Effector CD8-positive, alpha-beta T cell (primary cell): ENCODE data around the gene ATP2A3.

Experiments used
- DNase-seq: peaks from one replicate; lab custom pipeline; 2025; lab: John Stamatoyannopoulos, UW

Gene ATP2A3

DNA sequence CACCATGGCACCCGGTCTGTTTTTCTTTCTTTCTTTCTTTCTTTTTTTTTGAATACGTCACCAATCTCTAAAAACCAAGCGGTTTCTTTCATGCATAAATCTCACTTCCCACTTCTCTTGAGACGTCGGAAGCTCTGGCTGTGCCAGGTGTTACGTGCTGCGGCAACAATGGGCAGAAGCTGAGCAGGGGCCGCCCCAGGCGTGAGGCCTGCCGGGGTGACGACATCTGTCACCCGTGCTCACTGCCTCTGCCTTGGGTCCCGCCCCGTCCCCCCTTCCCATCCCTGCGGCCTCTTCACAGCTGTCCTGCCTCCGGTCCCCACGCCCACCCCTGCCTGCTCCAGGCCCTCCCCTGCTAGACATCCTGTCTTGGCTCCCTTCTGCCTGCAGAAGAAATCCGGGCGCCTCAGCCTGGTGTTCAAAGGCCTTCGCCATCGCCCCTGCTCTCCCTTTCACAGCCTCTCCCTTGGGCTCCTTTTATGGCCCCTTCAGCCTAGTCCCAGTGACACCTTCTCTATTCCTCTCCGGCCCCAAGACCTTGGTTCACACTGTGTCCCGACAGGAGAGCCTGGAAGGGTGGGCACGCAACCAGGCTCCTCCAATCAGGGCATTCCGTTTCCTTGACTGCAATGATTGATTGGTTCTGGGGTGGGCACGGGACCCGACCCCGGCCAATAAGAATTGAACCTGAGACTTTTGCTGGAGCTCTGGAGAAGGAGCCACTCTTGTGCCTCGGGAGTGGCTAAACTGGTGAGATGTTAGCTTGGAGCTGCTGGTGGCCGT lies 52.8 kb downstream of the ATP2A3 start:
- peak; percentile 54 for DNase-seq

DNA sequence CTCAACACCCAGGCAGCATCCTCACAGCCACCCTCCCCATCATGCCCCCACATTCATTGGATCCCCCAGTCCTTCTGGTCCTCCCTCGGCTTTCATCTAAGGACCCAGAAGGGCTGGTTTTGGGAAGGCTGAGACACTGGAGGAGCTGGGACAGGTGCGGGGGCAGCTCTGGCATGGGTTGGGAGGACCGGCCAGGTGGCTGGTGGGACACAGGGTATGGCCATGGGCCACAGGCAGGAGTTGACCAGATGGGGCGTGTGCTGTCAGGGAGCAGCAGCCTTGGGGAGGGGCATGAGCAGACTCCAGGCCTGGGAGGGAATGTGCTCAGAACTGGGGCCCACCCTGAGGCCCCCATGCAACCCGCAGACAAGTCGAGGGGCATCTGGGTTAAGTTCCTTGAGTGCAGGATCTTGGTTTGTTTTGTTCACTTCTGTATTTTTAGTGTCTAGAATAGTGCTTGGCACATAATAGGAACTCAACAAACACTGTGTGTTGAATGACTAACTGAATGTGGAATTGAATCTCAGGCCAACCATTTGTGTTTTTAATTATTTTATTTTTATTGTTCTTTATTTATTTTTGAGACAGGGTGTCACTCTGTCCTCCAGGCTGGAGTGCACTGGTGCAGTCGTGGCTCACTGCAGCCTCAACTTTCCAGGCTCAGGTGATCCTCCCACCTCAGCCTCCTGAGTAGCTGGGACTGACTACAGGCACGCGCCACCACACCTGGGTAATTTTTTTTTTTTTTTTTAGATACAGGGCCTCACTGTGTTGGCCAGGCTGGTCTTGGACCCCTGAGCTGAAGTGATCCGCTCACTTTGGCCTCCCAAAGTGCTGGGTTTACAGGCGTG lies 53.6 kb downstream of the ATP2A3 start:
- no peak for DNase-seq

DNA sequence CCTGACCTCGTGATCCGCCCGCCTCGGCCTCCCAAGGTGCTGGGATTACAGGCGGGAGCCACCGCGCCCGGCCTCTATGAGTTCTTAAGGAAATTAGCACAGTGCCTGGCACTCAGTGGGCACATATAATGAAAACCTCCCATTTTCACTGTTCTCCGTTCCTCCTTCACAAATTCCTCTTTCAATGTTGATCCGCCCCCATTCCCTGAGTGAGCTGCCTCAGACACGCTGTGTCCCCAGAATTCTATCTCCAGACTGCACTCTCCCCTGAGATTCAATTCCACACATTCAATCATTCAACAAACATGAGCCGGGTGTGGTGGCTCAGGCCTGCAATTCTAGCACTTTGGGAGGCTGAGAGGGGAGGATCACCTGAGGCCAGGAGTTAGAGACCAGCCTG lies 55.0 kb downstream of the ATP2A3 start:
- no peak for DNase-seq

DNA sequence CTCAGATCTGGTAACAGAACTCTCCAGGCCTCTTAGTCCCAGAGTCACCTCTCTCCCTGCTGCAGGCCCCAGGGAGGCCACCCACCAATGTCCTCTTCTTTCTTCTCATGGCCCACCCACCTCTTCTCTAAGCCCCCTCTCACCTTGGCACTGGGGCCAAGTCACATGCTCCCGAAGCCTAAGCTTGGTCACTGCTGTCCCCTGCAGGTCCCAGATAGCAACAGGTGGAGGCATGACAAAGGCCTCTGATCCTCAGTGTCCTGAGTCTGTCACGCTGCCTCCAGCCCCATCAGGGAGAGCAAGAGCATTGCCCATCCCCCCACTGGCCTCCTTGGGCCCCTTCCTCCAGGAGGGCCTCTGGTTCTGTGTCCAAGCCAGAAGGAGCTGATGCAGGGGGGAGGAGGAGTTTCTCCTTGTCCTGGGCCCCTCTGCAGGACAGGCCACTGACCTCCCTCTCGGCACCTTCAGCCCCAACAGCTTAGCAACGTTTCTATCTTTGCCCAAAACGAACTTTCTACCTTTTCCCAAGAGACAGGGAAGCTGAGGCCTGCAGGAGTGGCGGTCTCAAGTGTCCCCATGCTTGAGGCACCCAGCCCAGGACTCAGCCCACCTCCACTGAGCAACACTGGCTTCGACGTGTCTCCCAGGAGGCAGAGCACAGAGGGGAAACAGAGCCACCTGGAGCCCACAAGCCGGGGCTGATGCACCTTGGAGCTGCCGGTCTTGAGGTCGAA lies 56.6 kb downstream of the ATP2A3 start:
- no peak for DNase-seq

DNA sequence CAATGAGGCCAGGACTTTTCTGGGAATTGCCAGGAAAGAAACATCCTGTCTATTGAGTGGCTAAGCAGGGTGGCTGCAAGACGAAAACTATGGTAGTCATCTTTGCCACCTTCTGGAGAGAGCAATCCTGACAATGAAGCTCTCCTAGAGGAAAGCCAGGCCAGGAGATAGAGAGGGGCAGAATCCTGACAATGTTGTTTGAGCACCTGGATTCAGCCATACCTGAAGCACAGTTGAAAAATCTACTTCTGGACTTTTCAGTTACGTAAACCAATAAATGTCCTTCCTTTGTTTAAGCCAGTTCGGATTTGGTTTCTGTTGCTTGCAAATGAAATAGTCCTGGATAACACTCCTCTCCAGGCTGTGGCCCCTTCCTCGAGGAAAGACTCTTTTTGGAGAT lies 57.4 kb downstream of the ATP2A3 start:
- no peak for DNase-seq

DNA sequence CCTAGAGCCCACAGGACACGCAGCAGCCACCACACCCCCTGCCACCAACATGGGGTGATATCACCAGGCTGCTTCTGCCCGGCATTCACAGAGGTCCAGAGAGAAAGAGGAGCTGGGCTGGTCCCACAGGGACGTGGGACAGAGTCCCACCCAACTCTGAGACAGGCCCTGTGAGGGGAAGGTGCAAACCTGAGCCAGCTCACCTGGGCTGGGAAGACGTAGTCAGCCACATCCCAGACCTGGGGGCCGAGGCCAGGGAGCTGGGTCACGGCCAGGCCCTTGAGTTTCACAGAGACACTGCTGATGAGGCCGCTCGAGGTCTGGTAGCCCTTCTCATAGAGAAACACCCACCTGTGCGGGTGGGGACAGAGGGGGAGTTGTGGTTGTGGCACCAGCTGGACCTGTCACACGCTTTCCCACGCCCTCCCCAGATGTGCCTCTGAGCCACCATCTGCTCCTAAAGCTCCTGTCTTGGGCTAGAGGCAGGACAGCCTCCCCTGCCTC lies 59.2 kb downstream of the ATP2A3 start:
- DNase-seq: no peak

DNA sequence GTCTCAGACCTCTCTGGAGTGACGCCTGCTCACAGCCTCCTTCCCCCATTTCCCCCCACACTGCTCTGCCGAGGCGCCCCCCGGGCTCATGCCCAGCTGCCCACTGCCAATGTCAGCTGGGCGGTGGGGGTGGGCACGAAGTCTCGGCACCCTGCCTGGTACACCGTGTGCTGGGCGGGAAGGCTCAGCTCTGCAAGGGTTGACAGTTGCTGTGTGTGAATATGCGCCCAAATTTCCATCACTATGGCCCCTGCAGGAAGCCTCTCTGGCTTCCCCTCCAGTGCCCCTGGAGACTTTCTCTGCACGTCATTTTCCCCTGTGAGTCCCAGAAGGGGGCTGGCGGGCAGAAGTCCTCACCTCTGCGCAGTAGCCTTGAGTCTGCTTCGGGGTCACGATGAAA lies 59.7 kb downstream of the ATP2A3 start:
- no peak for DNase-seq

DNA sequence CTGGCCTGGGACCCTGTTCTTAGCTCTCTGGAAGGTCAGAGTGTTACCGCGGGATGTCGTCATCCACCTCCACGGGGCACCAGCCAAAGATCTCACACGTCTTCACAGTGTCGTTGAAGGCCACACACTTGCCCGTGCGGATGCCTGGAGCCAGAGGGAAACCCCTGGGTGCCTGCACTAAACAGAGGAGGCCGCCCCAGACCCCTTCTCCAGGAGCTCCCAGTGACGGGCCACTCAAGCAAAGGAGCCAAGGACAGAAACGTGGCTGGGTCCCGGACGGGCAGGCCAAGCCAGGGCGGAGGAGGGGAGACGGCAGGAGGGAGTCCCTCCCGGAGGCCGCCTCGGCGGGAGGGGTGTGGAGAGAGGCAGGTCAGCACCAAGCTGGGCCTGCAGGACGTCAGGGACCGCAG lies 60.4 kb downstream of the ATP2A3 start:
- DNase-seq: no peak

DNA sequence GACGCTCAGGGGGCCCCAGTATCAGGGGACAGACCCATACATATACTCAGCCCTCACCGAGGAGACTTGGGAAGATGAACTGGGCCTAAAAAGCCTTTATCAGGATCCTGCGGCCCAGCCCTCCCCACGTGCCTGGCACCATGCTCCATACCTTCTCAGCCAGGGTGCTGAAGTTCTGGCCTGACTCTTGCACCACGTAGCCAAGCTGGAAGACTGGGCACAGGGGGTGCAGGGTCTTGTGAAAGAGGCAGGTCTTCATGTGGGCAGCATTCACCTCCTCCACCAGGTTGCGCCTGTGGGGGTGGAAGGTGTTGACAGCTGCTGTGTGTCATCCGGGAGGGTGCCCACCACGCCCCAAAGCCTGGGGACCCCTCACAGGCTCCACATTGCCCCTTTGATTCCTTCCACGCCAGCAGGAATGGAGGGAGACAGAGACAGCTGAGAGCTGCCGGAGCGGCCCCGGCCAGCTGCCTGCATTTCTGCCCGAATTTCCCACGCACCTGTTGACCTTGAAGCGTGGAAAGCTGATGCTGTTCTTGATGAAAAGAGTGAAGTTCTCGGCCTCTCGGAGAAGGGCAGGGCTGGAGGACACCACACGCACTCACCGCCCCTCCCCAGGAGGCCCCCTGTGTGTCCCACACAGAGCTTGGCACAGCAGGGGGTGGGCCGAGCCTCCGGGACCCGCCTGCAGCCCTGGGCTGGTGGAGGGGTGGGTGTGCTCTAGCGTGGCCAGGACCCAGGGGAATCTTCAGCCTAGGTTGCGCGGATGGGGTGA lies 61.0 kb downstream of the ATP2A3 start:
- no peak for DNase-seq

DNA sequence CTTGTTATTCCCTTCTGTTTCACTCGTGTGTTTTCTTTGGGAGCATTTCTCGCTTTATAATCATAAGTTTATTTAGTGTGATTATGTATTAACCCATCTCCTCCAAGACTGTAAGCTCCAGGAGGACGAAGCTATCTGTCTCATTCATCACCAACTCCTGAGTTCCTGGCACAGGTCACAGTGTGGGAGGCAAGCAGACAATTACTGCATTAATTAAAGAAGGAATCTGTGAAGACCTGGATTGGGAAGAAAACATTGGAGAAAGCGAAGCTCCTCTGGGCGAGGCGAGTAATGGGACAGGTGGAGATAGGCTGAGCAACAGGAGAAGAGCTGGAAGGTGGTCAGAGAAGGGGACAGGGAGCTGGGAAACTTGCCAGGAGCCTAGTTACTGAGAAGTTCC lies 63.6 kb downstream of the ATP2A3 start:
- no peak for DNase-seq

DNA sequence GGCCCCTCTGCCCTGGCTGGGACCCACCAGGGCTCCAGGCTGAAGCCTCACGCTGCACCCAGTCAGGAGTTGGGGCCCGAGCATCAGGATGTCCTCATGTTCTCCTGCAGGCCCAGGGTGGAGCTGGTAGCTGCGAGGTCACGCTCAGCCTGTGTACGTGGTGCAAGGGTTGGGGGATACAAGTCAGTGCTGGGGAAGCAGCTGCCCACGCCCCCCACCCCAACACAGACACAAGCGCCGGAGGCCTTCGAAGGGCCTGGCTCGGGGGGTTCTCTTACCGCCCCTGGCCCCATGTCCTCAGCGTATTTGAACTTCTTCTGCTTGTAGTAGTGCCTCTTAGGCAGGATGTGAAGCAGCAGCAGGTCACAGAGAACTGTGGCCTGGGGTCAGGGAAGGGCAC lies 66.5 kb downstream of the ATP2A3 start:
- no peak for DNase-seq

DNA sequence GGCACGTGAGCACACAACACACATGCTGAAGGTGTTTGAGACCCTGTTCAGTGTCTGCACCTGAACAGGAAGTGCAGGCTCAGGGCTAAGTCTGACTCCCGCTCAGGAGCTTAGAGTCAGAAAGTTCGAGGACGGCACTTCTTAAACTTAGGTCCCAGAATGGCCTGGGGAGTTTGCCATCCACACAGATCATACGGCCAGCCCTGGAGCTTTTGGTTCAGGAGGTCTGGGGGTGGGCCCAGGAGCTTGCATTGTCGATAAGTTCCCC lies 67.3 kb downstream of the ATP2A3 start:
- no peak for DNase-seq

DNA sequence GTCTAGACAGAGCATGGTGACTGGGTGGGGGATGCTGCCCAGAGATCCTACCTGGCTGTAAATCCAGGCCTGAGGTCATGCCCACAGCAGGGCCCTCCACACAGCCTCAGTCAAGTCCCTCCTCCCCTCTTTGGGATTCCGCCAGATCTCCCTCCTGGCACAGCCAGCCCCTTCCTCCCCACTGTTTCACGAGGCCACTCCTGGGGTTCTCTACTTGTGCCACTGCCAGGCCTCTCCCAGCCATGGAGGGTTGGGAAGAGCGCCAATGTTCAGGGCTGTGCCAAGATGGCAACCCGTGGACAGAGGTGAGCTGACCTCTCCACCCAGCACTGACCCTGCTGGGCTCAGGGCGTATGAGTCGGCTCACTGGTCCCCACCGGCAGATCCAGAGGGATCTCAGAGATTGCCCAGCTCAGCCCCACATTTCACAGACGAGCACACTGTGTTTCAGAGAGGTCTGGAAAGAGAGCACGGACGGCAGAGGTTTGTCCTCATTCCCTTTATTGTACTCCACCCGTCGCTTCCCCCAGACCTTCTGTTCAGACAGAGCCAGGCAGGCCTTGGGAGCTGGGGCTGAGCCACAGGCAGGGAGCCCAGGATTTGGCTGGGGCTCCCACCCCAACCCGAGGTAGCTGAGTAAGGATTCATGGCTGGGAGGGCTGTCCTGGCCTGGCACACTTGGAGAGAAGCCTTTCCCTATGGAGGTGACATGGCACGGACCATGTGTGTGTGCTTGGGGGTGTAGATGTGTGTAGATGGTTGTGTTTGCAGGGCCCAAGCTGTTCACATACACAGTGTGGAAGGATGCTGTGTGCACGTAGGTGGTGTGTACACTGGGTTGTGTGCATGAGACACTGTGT lies 67.9 kb downstream of the ATP2A3 start:
- no peak for DNase-seq

DNA sequence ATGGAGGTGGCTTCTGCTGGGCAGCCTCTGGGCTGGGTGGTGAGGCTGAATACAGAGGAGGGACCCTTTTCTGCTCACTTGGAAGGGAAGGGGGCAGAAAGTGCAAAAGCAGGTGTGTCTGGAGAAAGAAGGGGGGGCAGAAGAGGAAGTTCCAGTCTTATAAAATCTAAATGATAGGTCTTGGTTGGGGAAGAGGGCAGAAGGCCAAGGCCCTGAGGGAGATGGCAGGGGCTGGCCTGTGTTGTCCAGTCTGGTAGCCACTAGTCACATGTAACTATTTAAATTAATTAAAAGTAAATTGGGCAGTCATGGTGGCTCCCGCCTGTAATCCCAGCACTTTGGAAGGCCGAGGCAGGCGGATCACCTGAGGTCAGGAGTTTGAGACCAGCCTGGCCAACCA lies 68.9 kb downstream of the ATP2A3 start:
- DNase-seq: no peak

DNA sequence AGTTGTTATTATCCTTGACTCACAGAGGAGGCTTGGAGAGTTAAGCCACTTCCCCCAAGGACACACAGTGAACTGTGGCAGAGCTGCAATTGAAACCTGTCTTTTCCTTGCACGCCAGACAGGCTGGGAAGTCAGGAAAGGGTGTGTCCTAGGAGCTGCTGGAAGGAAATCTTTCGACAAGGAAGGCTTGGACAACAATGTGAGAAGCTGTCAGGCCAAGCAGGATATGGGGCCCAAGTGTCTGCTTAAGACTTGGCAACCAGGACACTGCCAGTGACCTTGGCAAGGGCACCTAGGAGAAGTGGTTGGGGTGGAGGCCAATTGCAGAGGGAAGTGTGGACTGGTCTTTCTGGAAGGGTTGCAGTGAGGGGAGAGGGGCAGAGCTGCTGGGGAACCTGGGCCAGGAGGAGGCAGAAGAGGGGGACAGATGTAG lies 69.3 kb downstream of the ATP2A3 start:
- DNase-seq: no peak

DNA sequence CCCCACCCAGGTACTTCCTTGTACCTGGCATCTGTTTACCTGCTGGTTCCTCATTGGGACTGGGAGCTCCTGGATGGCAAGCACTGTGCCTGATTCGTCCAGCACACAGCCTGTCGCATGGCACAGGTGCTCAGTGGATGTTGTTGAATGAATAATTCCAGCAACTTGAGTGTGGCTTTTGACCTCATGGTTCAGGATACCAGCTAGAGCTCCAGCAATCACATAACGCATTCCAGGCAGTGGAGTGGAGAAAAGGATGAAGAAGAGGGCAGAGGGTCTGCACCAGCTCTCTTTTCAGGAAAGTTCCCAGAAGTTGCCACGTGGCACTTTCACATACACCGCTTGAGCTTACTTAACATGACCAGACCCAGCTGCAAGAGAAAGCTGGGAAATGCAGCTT lies 70.0 kb downstream of the ATP2A3 start:
- DNase-seq: no peak

DNA sequence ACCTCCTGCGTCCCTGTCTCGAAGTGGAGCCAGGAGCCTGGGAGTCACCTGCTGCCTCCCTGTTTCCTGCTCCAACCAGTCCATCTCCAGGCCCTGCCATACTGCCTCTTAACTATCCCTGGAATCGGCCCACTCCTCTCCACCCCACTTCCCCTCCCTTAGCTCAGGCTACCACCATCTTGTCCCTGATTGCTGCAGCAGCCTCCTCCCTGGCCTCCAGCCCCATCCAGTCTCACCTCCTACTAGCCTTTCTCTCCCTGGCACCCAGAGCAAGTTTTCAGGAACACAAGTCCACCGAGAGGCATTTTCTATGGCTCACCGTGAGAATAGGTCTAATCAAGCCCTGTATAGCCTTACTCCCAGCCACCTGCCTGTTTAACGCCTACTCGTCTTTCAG lies 70.5 kb downstream of the ATP2A3 start:
- no peak for DNase-seq

DNA sequence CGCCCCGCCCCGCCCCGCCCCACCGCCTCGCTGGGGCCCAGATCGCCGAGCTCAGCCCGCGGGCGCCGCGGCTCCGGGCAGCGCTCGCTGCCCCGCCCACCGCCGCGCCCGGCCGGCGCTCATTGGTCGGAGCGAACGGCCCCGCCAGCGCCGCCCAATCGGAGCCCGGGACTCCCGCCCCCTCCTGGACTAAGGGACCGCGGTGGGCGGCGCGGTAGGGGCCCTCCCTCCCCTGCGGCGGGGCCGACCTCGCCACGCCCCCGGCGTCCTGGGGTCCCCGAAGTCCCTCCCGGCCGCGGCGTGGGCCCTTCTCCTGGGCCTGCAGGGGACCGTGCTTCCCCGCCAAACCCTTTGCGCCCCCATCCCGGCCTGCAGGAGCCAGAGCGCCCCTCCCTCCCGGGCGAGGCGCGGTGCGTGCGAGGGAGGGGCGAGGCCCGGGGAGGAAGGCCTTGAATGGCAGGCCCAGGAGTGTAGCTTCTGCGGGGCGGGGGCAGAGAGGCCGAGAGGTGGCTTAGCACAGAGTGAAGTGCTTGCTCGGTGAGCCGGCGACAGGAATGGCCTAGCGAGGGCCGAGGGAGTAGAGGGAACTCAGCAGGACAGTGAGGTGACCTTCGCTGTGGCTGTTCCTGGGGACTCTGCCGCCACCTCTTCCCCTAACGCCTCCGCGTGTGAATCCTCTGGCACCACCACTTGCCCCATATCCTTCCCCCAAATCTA lies 71.1 kb downstream of the ATP2A3 start, which contains the start of gene CAMKK1:
Gene CAMKK1, minus strand, starts transcription at position 51 of the 717 bp plus-strand sequence. CDS start 7,366 bp downstream, outside the sequence.
- DNase-seq: peak; percentile 76

DNA sequence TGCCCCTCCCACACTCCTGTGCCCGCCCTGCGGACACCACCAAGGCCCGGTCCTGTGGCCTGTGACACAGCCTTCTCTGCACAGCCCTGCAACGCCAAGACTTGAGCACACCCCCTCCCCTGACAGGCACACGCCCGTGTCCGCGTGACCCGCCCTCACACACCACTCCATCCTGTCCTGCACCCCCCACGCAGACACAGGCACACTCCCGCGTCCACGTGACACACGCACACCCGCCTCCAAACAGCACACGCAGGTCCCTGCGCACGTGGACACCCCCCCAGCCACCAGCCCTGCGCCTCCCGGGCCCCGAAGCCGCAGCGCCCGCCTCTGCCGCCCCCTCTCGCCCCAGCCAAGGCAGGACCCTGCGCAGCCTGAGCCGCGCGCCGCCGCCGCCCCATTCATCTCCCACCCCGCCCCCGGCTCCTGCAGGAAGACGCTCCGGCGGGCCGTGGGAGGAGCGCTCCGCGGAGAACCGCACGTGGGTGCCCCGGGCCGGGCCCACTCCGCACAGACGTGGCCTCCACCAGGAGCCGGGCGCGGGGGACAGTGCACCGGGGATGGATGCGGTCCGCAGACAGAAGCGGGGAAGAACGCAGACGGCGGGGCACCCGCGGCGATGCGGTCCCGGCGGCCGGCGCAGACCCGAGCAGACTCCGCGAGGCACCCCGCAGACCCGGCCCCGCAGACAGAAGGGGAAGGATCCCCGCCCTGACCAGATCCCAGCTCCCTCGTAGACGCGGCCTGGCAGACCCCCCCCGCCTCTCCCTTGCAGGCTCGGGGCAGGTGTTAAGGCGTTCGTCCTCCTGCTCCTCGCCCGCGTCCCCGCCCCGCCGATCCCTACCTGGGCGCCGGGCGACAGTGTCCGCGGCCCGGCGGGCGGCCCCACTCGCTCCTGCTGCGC lies 71.9 kb downstream of the ATP2A3 start:
- DNase-seq: peak; percentile 70
